GM12878 (cell line): ENCODE results near the gene CAMTA1.

Experiments used
- CTCF ChIP-seq, 3 experiments: IDR thresholded peaks in 2 of 3; conservative IDR thresholded peaks in 1 of 3; 2 replicates each; pipeline ENCODE4 v1.5.1; 2011; ENCODE audit warnings: low read depth in 3 of 3, low read length in 3 of 3, mild to moderate bottlenecking in 3 of 3, control low read depth in 2 of 3, moderate library complexity in 2 of 3, inconsistent platforms in 1 of 3, mixed read lengths in 1 of 3; ENCODE audit not compliant: control insufficient read depth in 2 of 3, insufficient read depth in 1 of 3; ENCODE audit errors: extremely low read depth in 1 of 3
- ESRRA ChIP-seq: IDR thresholded peaks from 2 replicates; pipeline ENCODE4 v1.6.1; 2012; ENCODE audit warnings: mild to moderate bottlenecking, low read length, improper control_type of control experiment
- ETV6 ChIP-seq, 2 experiments: fragments of 450-650 bp in 1 of 2; IDR thresholded peaks in 1 of 2; conservative IDR thresholded peaks in 1 of 2; 2 replicates each; pipeline ENCODE4 v1.6.1; 2014; ENCODE audit warnings: antibody characterized with exemption in 1 of 2, borderline replicate concordance in 1 of 2, low read depth in 1 of 2, mild to moderate bottlenecking in 1 of 2, moderate library complexity in 1 of 2
- MAX ChIP-seq: IDR thresholded peaks from 2 replicates; pipeline ENCODE4 v1.6.1; 2012; ENCODE audit warnings: low read depth, low read length, improper control_type of control experiment
- POLR2A ChIP-seq: IDR thresholded peaks from 2 replicates; pipeline ENCODE4 v1.6.1; 2011; ENCODE audit warnings: low read depth, mild to moderate bottlenecking, low read length
- TF ChIP-seq, protein P1 (sequence below): IDR thresholded peaks from 2 replicates; pipeline ENCODE4 v1.6.1; 2011; ENCODE audit warnings: mild to moderate bottlenecking, low read depth, low read length, moderate library complexity; ENCODE audit not compliant: insufficient replicate concordance

DNA sequence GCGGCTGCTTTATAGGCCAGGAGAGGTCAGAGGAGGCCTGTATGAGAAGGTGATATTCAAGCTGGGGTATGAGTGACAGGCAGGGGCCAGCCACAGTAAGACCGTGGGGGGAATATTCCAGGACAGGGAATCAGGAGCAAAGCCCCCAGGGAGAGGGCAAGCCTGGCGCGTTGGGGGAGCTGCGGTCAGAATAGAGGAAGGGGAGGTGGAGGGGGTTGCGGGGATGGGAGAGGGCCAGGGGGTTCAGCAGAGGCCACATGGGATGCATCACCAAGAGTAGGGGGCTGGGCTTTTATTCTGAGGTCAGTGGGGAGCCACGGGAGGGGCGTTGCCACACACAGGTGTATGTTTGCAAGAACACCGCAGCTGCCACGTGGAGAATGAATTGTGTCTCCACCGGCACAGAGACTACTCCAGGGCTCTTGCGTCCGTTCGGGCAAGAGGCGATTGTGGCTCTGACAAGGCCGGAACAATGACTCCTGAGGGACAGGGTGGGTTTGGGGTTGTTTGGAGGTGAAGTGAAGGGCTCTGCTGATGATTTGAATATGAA, 901.1 kb downstream of the CAMTA1 start:
- no peak for TF ChIP-seq MAX
- no peak for TF ChIP-seq POLR2A
- no peak for TF ChIP-seq ETV6 (conservative IDR thresholded peaks at IDR 0.05 in 1 of 2, IDR thresholded peaks at IDR 0.05 in 1 of 2; ENCODE audit: borderline replicate concordance in 1 of 2, low read depth in 1 of 2)
- TF ChIP-seq, protein P1, sequence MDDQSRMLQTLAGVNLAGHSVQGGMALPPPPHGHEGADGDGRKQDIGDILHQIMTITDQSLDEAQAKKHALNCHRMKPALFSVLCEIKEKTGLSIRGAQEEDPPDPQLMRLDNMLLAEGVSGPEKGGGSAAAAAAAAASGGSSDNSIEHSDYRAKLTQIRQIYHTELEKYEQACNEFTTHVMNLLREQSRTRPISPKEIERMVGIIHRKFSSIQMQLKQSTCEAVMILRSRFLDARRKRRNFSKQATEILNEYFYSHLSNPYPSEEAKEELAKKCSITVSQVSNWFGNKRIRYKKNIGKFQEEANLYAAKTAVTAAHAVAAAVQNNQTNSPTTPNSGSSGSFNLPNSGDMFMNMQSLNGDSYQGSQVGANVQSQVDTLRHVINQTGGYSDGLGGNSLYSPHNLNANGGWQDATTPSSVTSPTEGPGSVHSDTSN = no peak
- no peak for TF ChIP-seq ESRRA
- TF ChIP-seq CTCF (IDR thresholded peaks at IDR 0.05 in 2 of 3, conservative IDR thresholded peaks at IDR 0.05 in 1 of 3; ENCODE audit: control insufficient read depth in 2 of 3, extremely low read depth in 1 of 3, insufficient read depth in 1 of 3, low read depth in 3 of 3, low read length in 3 of 3) = no peak
